HG03060 (cell line): ENCODE results near the gene H2BK1.

Experiments used
- ATAC-seq: cut with Tn5 transposase; IDR thresholded peaks from one replicate; pipeline ENCODE4 v1.9.1; 2021; ENCODE audit warnings: low read depth, moderate number of reproducible peaks; ENCODE audit not compliant: unreplicated experiment

The H2BK1 gene

GRCh38 chr7:151210087-151210854, at the start of gene H2BK1:
Gene H2BK1 (minus strand): TSS chr7:151210488. CDS start chr7:151210318, 170 bp downstream.
- ATAC-seq: no peak

- ATAC-seq: no peak
Observed at GRCh38 chr7:151257990-151258389, 47.7 kb upstream of the H2BK1 start.

- ATAC-seq: no peak
Observed at GRCh38 chr7:151256410-151257045, 46.2 kb upstream of the H2BK1 start.

GRCh38 chr7:151255390-151255789, 45.1 kb upstream of the H2BK1 start:
- ATAC-seq: no peak

- no peak for ATAC-seq
Observed at GRCh38 chr7:151254851-151255250, 44.6 kb upstream of the H2BK1 start.

- ATAC-seq: no peak
Observed at GRCh38 chr7:151254316-151254715, 44.0 kb upstream of the H2BK1 start.

- no peak for ATAC-seq
Observed at GRCh38 chr7:151252961-151253711, 42.8 kb upstream of the H2BK1 start.

- no peak for ATAC-seq
Observed at GRCh38 chr7:151252561-151252835, 42.2 kb upstream of the H2BK1 start.

GRCh38 chr7:151251689-151252560, 41.6 kb upstream of the H2BK1 start:
- no peak for ATAC-seq

GRCh38 chr7:151251328-151251688, 41.0 kb upstream of the H2BK1 start:
- no peak for ATAC-seq

GRCh38 chr7:151250181-151251132, 40.2 kb upstream of the H2BK1 start:
- ATAC-seq: no peak

- no peak for ATAC-seq
Observed at GRCh38 chr7:151249732-151250072, 39.4 kb upstream of the H2BK1 start.

GRCh38 chr7:151249034-151249731, 38.9 kb upstream of the H2BK1 start:
- no peak for ATAC-seq

GRCh38 chr7:151248346-151249033, 38.2 kb upstream of the H2BK1 start, which contains the start of gene SMARCD3:
Gene SMARCD3 (minus strand): TSS chr7:151248694. CDS start chr7:151248562, 132 bp downstream.
- no peak for ATAC-seq

- no peak for ATAC-seq
Observed at GRCh38 chr7:151247611-151248345, 37.5 kb upstream of the H2BK1 start.

GRCh38 chr7:151246851-151247580, 36.7 kb upstream of the H2BK1 start:
- ATAC-seq: no peak
